WTC11 (cell line): Measurements from ENCODE around the gene KIAA1755. TPM values are rescaled to one million over a fixed set of nuclear protein-coding genes. Genes with fewer than 3 reads are reported as not detected.

ENCODE experiments used
- ATAC-seq: fragments of 200-7000 bp; cut with Tn5 transposase; 2 replicates; pipeline ENCODE4 v1.10.0; 2021; ENCODE audit warnings: mild to moderate bottlenecking, moderate library complexity
- CTCF ChIA-PET: fragments of 300-600 bp; sonication (Branson Sonifier 250); formaldehyde crosslinking; loops from one replicate; lab custom pipeline; 2021; ENCODE audit warnings: antibody characterized with exemption; lab: Charles Lee
- POLR2A ChIA-PET: fragments of 350-600 bp; sonication (Branson Sonifier 250); formaldehyde crosslinking; loops from one replicate; lab custom pipeline; 2021; ENCODE audit warnings: antibody characterized with exemption; lab: Charles Lee
- DNase-seq: peaks from one replicate; pipeline ENCODE4 v3.0.0; 2021; ENCODE audit warnings: low spot score
- H3K27ac Mint-ChIP-seq: 2 replicates; pipeline ENCODE4 v1.8.0; 2021; ENCODE audit warnings: mixed read lengths
- H3K27me3 Mint-ChIP-seq: 2 replicates; pipeline ENCODE4 v1.8.0; 2021; ENCODE audit warnings: low read depth, mild to moderate bottlenecking, moderate library complexity, mixed read lengths
- H3K36me3 Mint-ChIP-seq: 2 replicates; pipeline ENCODE4 v1.8.0; 2021; ENCODE audit warnings: mixed read lengths
- H3K4me1 Mint-ChIP-seq: 2 replicates; pipeline ENCODE4 v1.8.0; 2022; ENCODE audit warnings: mixed read lengths
- H3K4me3 Mint-ChIP-seq: 2 replicates; pipeline ENCODE4 v1.8.0; 2021; ENCODE audit warnings: mild to moderate bottlenecking, moderate library complexity, mixed read lengths
- H3K9me3 Mint-ChIP-seq: 2 replicates; pipeline ENCODE4 v1.8.0; 2021; ENCODE audit warnings: mixed read lengths
- ESRRA ChIP-seq: sonication (generic); formaldehyde crosslinking; IDR thresholded peaks from 2 replicates; pipeline ENCODE4 v1.8.1; 2022; ENCODE audit warnings: mild to moderate bottlenecking, missing genetic modification reagents, borderline replicate concordance
- GTF2I ChIP-seq: fragments of 250-450 bp; sonication (Bioruptor Pico); conservative IDR thresholded peaks from 2 replicates; pipeline ENCODE4 v1.4.0; 2021; ENCODE audit warnings: mild to moderate bottlenecking
- PRRX2 ChIP-seq: fragments of 250-450 bp; sonication (Bioruptor Pico); IDR thresholded peaks from 2 replicates; pipeline ENCODE4 v1.8.0; 2021; ENCODE audit warnings: mild to moderate bottlenecking
- RORB ChIP-seq: fragments of 250-450 bp; sonication (Bioruptor Pico); IDR thresholded peaks from 2 replicates; pipeline ENCODE4 v1.9.0; 2021; ENCODE audit warnings: mild to moderate bottlenecking
- SMAD4 ChIP-seq: sonication (generic); formaldehyde crosslinking; IDR thresholded peaks from 2 replicates; pipeline ENCODE4 v1.8.0; 2022; ENCODE audit warnings: mild to moderate bottlenecking, missing genetic modification reagents
- ZNF317 ChIP-seq: sonication (generic); formaldehyde crosslinking; IDR thresholded peaks from 2 replicates; pipeline ENCODE4 v1.8.1; 2023; ENCODE audit warnings: low read depth, mild to moderate bottlenecking, moderate library complexity, missing genetic modification reagents, borderline replicate concordance
- ZNF671 ChIP-seq: fragments of 250-450 bp; sonication (Bioruptor Pico); IDR thresholded peaks from 2 replicates; pipeline ENCODE4 v1.8.0; 2021; ENCODE audit warnings: mild to moderate bottlenecking
- total RNA-seq: library from RNA; stranded (reverse); gene quantifications from 3 replicates; pipeline ENCODE4 v1.2.3, GENCODE V29; 2021
- TF ChIP-seq, protein P1 (sequence below): fragments of 200-600 bp; IDR thresholded peaks from 2 replicates; pipeline ENCODE4 v1.8.0; 2022; ENCODE audit warnings: antibody characterized with exemption
- TF ChIP-seq, protein P2 (sequence below): sonication (generic); formaldehyde crosslinking; IDR thresholded peaks from 2 replicates; pipeline ENCODE4 v1.8.0; 2022; ENCODE audit warnings: mild to moderate bottlenecking, missing genetic modification reagents
- TF ChIP-seq, protein P3 (sequence below): fragments of 250-450 bp; sonication (Bioruptor Pico); IDR thresholded peaks from 2 replicates; pipeline ENCODE4 v1.8.0; 2021; ENCODE audit warnings: mild to moderate bottlenecking

The KIAA1755 gene
- total RNA-seq, 1 experiment from 2014 or later = 0.50 TPM

DNA sequence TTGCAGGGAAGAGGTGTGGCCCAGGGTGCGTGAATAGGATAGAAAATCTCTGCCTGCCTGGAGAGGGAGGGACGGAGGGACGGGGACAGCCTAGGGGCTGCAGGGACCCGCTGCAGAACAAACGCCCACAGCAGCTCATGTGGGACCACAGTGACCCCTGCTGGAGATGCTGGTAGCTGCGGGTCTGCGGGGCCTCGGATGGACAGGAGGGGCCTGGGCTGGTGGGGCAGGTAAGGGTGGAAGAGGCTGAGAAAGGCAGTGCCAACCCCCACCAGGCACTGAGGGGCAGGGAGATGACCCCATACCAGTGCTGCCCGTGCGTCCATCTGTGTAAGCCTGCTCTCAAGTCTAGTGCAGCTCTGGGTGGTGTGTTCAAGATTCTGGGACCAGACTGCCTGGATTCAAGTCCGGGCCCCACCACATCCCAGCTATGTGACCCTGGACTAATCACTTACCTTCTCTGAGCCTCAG lies 39.4 kb downstream of the KIAA1755 start (continued):
- TF ChIP-seq, protein P1, sequence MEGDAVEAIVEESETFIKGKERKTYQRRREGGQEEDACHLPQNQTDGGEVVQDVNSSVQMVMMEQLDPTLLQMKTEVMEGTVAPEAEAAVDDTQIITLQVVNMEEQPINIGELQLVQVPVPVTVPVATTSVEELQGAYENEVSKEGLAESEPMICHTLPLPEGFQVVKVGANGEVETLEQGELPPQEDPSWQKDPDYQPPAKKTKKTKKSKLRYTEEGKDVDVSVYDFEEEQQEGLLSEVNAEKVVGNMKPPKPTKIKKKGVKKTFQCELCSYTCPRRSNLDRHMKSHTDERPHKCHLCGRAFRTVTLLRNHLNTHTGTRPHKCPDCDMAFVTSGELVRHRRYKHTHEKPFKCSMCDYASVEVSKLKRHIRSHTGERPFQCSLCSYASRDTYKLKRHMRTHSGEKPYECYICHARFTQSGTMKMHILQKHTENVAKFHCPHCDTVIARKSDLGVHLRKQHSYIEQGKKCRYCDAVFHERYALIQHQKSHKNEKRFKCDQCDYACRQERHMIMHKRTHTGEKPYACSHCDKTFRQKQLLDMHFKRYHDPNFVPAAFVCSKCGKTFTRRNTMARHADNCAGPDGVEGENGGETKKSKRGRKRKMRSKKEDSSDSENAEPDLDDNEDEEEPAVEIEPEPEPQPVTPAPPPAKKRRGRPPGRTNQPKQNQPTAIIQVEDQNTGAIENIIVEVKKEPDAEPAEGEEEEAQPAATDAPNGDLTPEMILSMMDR = peak; percentile 79

DNA sequence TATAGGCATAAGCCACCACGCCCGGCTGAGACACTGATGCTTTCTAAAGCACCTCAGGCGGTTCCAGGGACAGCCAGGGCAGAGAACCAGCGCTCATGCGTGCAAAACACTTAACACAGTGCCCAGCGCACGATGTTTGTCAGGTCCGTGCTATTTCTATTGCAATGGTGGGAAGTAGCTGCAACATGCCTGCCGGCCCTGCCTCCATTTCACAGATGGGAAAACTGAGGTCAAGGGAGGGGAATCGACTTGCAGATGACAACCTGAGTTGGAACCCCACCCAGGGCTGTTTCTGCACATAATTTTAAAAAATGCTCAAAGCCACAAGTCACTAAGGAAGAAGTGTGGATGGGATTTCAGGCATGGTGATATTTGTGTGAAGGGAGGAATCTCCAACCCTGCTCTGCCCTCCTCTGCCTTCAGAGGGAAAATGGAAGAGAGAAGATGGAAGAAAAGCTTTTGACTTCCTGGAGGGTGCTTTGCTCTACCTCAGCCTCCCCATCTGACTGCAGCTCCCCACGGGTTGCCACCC lies 39.9 kb downstream of the KIAA1755 start:
- Mint-ChIP-seq H3K4me3 (no peak overlapping the region), H3K36me3 (no peaks in the 10 kb centered on the region), H3K27me3 (no peaks in the 10 kb centered on the region; the same call in 1 of the 2 replicates), H3K4me1 (peaks cover 2% of the 10 kb centered on the region; the same call in 1 of the 2 replicates), H3K9me3 (no peaks in the 10 kb centered on the region), H3K27ac (no peak overlapping the region)
- ChIA-PET CTCF (interaction anchor here (0.6 to 9.8 kb wide), 47 partner anchors 10 to 657 kb away, joined by 3 to 134 read pairs (median 5); partner anchors contain the start of genes BPI and VSTM2L), POLR2A (interaction anchor here (1.1 kb wide), 1 partner anchor 163 kb away, joined by 4 read pairs; no protein-coding TSS in a partner anchor)
- ATAC-seq (no peak), DNase-seq (no peak)
- no peak for TF ChIP-seq ZNF317 (CRISPR knock-in tag)
- TF ChIP-seq, protein P2, sequence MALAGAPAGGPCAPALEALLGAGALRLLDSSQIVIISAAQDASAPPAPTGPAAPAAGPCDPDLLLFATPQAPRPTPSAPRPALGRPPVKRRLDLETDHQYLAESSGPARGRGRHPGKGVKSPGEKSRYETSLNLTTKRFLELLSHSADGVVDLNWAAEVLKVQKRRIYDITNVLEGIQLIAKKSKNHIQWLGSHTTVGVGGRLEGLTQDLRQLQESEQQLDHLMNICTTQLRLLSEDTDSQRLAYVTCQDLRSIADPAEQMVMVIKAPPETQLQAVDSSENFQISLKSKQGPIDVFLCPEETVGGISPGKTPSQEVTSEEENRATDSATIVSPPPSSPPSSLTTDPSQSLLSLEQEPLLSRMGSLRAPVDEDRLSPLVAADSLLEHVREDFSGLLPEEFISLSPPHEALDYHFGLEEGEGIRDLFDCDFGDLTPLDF (CRISPR knock-in tag) = no peak
- TF ChIP-seq SMAD4 (CRISPR knock-in tag) = no peak
- TF ChIP-seq, protein P3, sequence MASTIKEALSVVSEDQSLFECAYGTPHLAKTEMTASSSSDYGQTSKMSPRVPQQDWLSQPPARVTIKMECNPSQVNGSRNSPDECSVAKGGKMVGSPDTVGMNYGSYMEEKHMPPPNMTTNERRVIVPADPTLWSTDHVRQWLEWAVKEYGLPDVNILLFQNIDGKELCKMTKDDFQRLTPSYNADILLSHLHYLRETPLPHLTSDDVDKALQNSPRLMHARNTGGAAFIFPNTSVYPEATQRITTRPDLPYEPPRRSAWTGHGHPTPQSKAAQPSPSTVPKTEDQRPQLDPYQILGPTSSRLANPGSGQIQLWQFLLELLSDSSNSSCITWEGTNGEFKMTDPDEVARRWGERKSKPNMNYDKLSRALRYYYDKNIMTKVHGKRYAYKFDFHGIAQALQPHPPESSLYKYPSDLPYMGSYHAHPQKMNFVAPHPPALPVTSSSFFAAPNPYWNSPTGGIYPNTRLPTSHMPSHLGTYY (CRISPR knock-in tag) = no peak
- TF ChIP-seq RORB = no peak
- peak; percentile 63; the same call in 1 of the 2 replicates for TF ChIP-seq GTF2I (CRISPR knock-in tag)

DNA sequence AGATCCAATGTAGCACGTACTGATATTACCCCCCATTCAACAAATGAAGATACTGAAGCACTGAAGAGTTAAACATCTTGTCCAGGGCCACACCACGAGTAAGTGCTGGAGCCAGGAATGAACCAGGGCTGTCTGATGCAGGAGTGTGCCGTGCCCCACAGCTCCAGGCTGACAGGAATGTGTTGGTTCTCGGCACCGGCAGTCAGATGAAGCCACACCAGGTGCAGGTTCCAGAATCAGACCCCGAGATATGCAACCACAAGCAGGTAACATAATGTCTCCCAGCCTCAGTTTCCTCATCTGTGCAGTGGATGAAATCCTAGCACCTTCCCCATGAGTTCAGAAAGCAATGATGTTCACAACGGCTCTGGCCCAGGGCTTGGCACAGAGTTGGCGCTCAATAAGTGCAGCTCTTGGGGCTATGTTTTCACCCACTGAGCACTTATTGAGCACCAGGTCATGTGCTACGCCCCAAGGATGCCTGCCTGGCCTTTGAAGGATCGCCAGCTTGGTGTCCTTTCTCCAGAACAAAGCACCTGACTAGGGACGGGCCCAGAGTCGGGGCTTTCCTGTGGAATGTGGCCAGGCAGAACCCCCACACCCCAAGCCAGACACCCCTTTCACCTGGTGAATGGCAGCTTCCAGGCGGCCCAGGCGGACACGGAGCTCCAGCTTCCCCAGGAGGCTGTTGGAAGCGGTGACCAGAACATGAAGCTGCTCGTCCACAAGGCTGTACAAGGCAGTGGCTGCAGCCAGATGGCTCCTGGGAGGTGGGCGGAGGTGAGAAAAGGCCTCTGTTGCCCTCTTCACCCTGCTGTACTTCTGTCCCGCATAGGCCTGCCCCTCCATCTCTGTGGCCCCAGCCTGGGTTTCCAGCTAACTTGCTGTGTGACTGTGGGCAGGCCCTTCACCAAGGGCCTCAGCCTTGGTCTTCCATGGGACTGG lies 41.3 kb downstream of the KIAA1755 start:
- TF ChIP-seq, protein P3 (CRISPR knock-in tag) = no peak
- TF ChIP-seq, protein P1 = no peak
- no peak for TF ChIP-seq PRRX2
- no peak for TF ChIP-seq ZNF671 (CRISPR knock-in tag)
- TF ChIP-seq ESRRA (CRISPR knock-in tag) = no peak
- POLR2A ChIA-PET = no interaction called here
- Mint-ChIP-seq H3K27ac (no peak overlapping the region), H3K4me3 (no peak overlapping the region), H3K4me1 (peaks cover 2% of the 10 kb centered on the region; the same call in 1 of the 2 replicates), H3K36me3 (no peaks in the 10 kb centered on the region), H3K27me3 (no peaks in the 10 kb centered on the region; the same call in 1 of the 2 replicates), H3K9me3 (no peaks in the 10 kb centered on the region)
- CTCF ChIA-PET = interaction anchor here (0.5 to 9.8 kb wide), 15 partner anchors 24 to 655 kb away, joined by 3 to 134 read pairs (median 5); no protein-coding TSS in a partner anchor
- no peak for DNase-seq
- no peak for ATAC-seq
